Omental fat pad (tissue), 4 donors: Measurements from ENCODE around the gene JPH2. TPM values are rescaled to one million over a fixed set of nuclear protein-coding genes. Genes with fewer than 3 reads are reported as not detected.

Source experiments
- ATAC-seq: fragments of 150-250 bp; one replicate; pipeline ENCODE4 v1.9.1; 2016; ENCODE audit warnings: mild to moderate bottlenecking, moderate library complexity; ENCODE audit not compliant: low FRiP score
- DNase-seq: peaks from one replicate; pipeline ENCODE4 v3.0.0-alpha.2; 2019; ENCODE audit warnings: low spot score
- total RNA-seq, 4 donors: library from RNA; depleted of rRNA; stranded (reverse); fragments of >200 nt; gene quantifications; one replicate each; pipeline ENCODE4 v1.1.0, GENCODE V29; 2016
- TF ChIP-seq, protein P1 (sequence below), 3 donors: fragments of 450-650 bp; IDR thresholded peaks; one replicate each; pipeline ENCODE4 v1.5.1; 2016 to 2017; ENCODE audit warnings: antibody characterized with exemption in 3 of 3, mild to moderate bottlenecking in 3 of 3, moderate library complexity in 2 of 3

The JPH2 gene
- total RNA-seq, 4 donors from 2014 or later = 2.6 to 7.9 (median 7.1) TPM

DNA sequence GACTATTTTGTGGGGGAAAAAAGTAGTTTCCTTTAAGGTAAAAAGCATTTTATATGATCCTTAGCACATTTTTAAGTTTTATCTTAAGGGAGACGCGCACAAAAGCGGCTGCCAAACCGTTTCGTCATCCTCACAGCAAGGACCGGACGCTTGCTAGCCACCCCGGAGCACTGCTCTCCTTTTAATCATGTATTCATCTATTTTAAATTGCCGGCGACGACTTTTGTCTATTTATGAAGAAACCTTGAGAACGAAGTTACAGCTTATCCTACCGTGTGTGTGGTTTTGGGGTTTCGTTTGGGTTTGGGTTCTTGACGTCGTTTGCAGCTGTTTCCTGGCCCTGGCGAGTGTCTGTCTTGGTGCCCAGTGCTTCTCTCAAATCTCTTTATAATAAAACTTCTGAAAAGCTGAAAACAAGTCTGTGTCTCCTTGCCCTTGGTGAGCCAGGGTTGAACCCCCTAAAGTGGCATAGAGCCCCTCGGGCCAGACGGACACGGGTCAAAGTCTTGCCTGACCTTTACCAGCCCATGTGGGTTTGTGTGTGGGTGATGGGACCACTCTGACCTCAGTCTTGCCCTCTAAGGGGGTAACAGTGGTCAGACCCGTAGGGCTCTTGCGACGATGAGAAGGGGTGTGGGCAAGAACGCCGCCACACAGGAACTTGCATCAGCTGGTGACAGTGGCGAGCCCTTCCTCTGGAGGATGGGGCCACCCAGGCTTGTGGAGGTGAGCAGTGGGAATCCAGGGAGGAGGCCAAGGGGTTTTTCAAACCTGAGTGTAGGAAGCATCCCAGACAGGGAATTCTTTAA is 117.6 kb downstream of the JPH2 start:
- TF ChIP-seq, protein P1, sequence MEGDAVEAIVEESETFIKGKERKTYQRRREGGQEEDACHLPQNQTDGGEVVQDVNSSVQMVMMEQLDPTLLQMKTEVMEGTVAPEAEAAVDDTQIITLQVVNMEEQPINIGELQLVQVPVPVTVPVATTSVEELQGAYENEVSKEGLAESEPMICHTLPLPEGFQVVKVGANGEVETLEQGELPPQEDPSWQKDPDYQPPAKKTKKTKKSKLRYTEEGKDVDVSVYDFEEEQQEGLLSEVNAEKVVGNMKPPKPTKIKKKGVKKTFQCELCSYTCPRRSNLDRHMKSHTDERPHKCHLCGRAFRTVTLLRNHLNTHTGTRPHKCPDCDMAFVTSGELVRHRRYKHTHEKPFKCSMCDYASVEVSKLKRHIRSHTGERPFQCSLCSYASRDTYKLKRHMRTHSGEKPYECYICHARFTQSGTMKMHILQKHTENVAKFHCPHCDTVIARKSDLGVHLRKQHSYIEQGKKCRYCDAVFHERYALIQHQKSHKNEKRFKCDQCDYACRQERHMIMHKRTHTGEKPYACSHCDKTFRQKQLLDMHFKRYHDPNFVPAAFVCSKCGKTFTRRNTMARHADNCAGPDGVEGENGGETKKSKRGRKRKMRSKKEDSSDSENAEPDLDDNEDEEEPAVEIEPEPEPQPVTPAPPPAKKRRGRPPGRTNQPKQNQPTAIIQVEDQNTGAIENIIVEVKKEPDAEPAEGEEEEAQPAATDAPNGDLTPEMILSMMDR (IDR thresholded peaks at IDR 0.05) = no peak
- no peak for DNase-seq
- no peak for ATAC-seq

DNA sequence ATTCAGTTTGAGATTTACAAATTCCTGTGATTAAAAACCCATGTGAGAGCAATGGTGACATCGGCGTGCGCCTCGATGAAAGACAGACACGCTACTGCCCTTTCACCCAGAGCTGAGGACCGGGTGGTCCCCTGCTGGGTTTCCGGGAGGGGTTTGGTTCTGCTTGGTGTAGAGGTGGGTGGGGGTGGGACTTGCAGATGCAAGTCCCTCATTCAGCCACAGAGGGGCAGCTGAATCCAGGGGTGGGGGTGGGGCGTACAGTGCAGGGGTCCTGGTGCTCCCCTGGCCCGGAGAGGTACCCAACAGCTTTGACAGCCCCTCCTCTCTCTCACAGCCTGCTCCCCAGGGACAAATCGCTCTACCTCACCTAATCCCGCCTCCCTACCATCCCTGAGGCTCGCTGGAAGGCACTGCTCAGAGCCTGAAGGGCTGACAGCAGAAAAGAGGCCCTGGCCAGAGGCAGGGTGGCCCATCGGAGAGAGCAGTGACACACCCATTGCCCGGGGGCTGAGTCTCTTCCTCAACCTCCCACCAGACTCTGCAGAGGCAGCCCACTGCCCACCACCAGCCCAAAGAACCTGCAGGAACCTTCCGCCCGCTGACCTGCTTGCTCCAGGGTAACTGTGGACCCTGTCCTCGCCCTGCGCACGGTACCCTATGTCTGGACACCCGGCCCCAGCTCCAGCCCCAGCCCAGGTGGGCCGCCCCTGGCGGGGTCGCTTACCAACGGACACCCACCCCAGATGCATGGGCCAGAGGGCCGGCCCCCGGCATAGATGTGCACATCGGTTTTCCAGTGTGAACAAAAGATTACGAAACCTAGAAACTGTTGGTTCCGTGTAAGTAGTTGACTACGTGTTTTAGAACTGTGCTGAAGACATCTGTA is 118.4 kb downstream of the JPH2 start:
- TF ChIP-seq, protein P1 (IDR thresholded peaks at IDR 0.05) = no peak
- ATAC-seq = no peak
- no peak for DNase-seq

DNA sequence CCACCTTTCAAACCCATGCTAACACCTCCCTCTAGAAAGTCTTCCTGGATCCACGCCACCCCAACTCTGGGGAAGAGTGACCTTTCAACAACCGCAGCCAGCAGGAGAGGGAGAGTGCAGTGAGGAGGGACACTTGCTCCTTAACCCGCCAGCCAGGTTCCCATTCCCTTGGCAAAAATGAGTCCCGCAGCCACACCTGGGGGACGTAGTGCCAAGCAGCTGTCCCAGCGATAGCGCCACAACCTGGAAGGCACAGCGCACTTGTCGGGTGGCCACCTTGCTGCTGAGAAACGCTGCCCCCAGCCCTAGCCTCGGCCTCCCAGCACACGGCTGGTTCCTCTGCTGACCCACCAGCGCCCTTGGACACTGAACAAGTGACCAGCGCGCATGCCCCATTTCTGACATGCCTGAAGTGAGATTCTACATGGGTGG is 119.3 kb downstream of the JPH2 start:
- TF ChIP-seq, protein P1 (IDR thresholded peaks at IDR 0.05) = no peak
- no peak for DNase-seq
- ATAC-seq = no peak

DNA sequence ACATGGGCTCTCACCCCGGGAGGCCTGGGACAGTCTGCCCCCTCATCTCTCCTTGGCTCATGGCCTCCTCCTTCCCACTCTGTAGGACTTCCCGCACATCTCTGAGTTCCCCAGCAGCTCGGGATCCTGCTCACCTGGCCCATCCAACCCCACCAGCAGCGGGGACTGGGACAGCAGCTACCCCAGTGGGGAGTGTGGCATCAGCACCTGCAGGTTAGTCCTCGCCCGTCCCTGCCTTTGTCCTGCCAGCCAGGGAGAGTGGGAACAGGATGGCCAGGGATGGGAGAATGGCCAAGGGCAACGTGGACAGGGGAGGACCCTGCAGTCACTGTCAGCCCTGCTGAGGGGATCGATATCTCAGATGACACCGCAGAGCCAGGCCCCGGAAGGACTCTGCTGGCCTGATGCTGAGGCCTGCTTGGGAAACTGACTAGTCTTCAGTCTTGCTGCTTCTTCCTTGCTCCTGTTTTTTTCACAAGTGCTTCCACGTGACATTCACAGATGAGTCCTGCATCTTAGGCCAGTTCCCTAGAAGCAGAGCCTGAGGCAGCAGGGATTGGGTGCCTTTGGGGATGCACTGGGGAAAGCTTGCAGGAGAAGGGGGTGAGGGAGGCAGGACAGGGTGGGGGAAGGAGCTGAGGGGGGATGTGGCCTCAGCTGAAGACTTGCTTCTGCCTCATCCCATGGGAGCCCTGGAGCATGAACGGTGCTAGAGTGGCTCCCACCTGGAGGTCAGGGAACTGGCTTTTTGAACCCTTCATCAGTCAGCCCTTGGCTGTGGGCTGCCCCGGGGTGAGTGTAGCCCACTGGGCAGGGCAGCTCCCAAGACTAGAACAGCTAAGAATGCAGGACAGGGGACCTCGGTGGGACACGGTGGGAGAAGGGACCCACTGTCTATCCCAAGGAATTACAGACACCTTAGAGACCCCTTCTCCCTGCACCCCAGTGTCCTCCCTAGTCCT is 120.1 kb downstream of the JPH2 start:
- TF ChIP-seq, protein P1 (IDR thresholded peaks at IDR 0.05) = no peak
- no peak for ATAC-seq
- DNase-seq = no peak

DNA sequence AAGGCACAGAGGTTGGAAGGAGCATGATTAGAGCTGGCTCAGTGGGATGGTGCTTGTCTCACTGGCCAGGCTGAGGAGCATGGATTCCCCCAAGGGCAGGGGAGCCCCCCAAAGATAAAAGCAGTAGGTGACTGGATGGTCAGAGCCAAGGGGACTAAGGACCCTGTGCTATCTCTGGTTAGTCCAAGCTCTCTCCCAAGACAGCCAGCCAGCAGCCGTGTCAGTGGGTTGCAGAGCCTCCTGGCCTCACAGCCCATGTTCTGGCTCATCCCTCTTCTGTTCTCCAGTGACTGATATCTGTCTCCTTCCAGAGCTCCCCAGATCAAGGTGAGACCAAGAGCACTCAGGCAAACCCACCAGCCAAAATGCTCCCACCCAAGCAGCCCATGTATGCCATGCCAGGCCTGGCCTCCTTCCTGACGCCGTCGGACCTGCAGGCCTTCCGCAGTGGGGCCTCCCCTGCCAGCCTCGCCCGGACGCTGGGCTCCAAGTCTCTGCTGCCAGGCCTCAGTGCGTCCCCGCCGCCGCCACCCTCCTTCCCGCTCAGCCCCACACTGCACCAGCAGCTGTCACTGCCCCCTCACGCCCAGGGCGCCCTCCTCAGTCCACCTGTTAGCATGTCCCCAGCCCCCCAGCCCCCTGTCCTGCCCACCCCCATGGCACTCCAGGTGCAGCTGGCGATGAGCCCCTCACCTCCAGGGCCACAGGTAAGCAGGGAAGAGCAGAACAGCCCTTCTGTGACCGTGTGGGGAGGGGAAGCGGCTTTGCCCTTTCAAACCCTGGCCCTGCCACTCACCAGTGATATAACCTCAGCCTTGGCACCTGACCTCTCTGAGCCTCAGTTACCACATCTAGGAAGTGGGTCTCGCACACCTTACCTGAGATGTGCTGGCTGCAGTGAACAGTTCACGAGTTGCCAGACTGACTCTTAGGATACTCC is 121.3 kb downstream of the JPH2 start:
- TF ChIP-seq, protein P1 (IDR thresholded peaks at IDR 0.05) = no peak
- DNase-seq (no peak), ATAC-seq (no peak)
